HepG2 (cell line): ENCODE data around the gene TMEM198. TPM values are rescaled to one million over a fixed set of nuclear protein-coding genes. Genes with fewer than 3 reads are reported as not detected.

Experiments
- ATF7-NPFF ChIP-seq: sonication (generic); formaldehyde crosslinking; IDR thresholded peaks from 2 replicates; pipeline ENCODE4 v1.8.1; 2023; ENCODE audit warnings: mild to moderate bottlenecking, low read depth, missing genetic modification reagents, moderate library complexity
- MIXL1 ChIP-seq: IDR thresholded peaks from 2 replicates; pipeline ENCODE4 v1.6.1; 2016
- PRPF4 ChIP-seq: fragments of 200-400 bp; formaldehyde crosslinking; IDR thresholded peaks from 2 replicates; pipeline ENCODE4 v1.6.1; 2016; ENCODE audit warnings: low read length, low read depth; ENCODE audit not compliant: poor library complexity, severe bottlenecking
- SMAD1 ChIP-seq: sonication (generic); formaldehyde crosslinking; IDR thresholded peaks from 2 replicates; pipeline ENCODE4 v1.4.0; 2020; ENCODE audit warnings: missing genetic modification reagents, low read depth, mild to moderate bottlenecking, borderline replicate concordance
- SNAI1 ChIP-seq: sonication (generic); formaldehyde crosslinking; IDR thresholded peaks from 2 replicates; pipeline ENCODE4 v1.5.0; 2020; ENCODE audit warnings: mild to moderate bottlenecking, missing genetic modification reagents, borderline replicate concordance
- SP140L ChIP-seq: sonication (generic); formaldehyde crosslinking; IDR thresholded peaks from 2 replicates; pipeline ENCODE4 v1.4.0; 2020; ENCODE audit warnings: missing genetic modification reagents, borderline replicate concordance
- SSRP1 ChIP-seq: IDR thresholded peaks from 2 replicates; pipeline ENCODE4 v1.6.1; 2016; ENCODE audit warnings: control low read depth
- TBL1XR1 ChIP-seq: fragments of 150-350 bp; IDR thresholded peaks from 2 replicates; pipeline ENCODE4 v1.6.1; 2014; ENCODE audit warnings: borderline replicate concordance, low read length; ENCODE audit not compliant: partially characterized antibody
- TBX3 ChIP-seq: fragments of 450-650 bp; IDR thresholded peaks from 2 replicates; pipeline ENCODE4 v1.6.1; 2017; ENCODE audit warnings: antibody characterized with exemption, mild to moderate bottlenecking, inconsistent platforms, borderline replicate concordance
- ZNF225 ChIP-seq: sonication (generic); formaldehyde crosslinking; IDR thresholded peaks from 2 replicates; pipeline ENCODE4 v1.4.0; 2020; ENCODE audit warnings: mild to moderate bottlenecking, missing genetic modification reagents
- ZNF512 ChIP-seq: sonication (generic); formaldehyde crosslinking; IDR thresholded peaks from 2 replicates; pipeline ENCODE4 v1.4.0; 2020; ENCODE audit warnings: mild to moderate bottlenecking, missing genetic modification reagents
- ZNF574 ChIP-seq: sonication (generic); formaldehyde crosslinking; IDR thresholded peaks from 2 replicates; pipeline ENCODE4 v1.4.0; 2020; ENCODE audit warnings: missing genetic modification reagents
- ZNF615 ChIP-seq: sonication (generic); formaldehyde crosslinking; IDR thresholded peaks from 2 replicates; pipeline ENCODE4 v1.5.0; 2020; ENCODE audit warnings: mild to moderate bottlenecking, missing genetic modification reagents, borderline replicate concordance
- ZNF674 ChIP-seq: sonication (generic); formaldehyde crosslinking; IDR thresholded peaks from 2 replicates; pipeline ENCODE4 v1.5.0; 2020; ENCODE audit warnings: low read depth, mild to moderate bottlenecking, missing genetic modification reagents
- ZNF775 ChIP-seq: sonication (generic); formaldehyde crosslinking; IDR thresholded peaks from 2 replicates; pipeline ENCODE4 v1.4.0; 2020; ENCODE audit warnings: missing genetic modification reagents, mild to moderate bottlenecking, moderate library complexity, borderline replicate concordance
- ZNF788 ChIP-seq: sonication (generic); formaldehyde crosslinking; IDR thresholded peaks from 2 replicates; pipeline ENCODE4 v1.5.0; 2020; ENCODE audit warnings: mild to moderate bottlenecking, missing genetic modification reagents, borderline replicate concordance
- polyA plus RNA-seq, 8 experiments: library from polyadenylated mRNA; depleted of rRNA in 3 of 8; stranded (reverse) in 7 of 8; unstranded in 1 of 8; fragments of >200 nt; fragmentation: Illumina TruSeq in 4 of 8; extraction: Trizol in 4 of 8; gene quantifications; 2 replicates each; pipeline versions ENCODE4 v1.2.1 to v1.2.3, GENCODE V29; 2011 to 2016; ENCODE audit warnings: low read depth in 4 of 8, missing spikeins in 1 of 8, mixed read lengths in 1 of 8; ENCODE audit not compliant: insufficient read depth in 1 of 8
- total RNA-seq, 5 experiments: library from RNA; depleted of rRNA; stranded (reverse); fragments of >200 nt; fragmentation: Illumina TruSeq; extraction: Trizol; gene quantifications; 2 replicates each; pipeline ENCODE4 v1.2.3, GENCODE V29; 2016; ENCODE audit warnings: low read depth in 1 of 5
- TF ChIP-seq, protein P1 (sequence below): sonication (generic); formaldehyde crosslinking; IDR thresholded peaks from 2 replicates; pipeline ENCODE4 v1.5.1; 2020; ENCODE audit warnings: mild to moderate bottlenecking, missing genetic modification reagents, moderate library complexity
- TF ChIP-seq, protein P2 (sequence below): sonication (generic); formaldehyde crosslinking; IDR thresholded peaks from 2 replicates; pipeline ENCODE4 v1.4.0; 2020; ENCODE audit warnings: missing genetic modification reagents, mild to moderate bottlenecking, borderline replicate concordance

Gene TMEM198
- total and polyA plus RNA-seq, 2 of the 13 experiments (the other 11 are each of a cell fraction or from before 2014, with no cell fraction given), result 17.3 to 23.5 TPM

- TF ChIP-seq, protein P1, sequence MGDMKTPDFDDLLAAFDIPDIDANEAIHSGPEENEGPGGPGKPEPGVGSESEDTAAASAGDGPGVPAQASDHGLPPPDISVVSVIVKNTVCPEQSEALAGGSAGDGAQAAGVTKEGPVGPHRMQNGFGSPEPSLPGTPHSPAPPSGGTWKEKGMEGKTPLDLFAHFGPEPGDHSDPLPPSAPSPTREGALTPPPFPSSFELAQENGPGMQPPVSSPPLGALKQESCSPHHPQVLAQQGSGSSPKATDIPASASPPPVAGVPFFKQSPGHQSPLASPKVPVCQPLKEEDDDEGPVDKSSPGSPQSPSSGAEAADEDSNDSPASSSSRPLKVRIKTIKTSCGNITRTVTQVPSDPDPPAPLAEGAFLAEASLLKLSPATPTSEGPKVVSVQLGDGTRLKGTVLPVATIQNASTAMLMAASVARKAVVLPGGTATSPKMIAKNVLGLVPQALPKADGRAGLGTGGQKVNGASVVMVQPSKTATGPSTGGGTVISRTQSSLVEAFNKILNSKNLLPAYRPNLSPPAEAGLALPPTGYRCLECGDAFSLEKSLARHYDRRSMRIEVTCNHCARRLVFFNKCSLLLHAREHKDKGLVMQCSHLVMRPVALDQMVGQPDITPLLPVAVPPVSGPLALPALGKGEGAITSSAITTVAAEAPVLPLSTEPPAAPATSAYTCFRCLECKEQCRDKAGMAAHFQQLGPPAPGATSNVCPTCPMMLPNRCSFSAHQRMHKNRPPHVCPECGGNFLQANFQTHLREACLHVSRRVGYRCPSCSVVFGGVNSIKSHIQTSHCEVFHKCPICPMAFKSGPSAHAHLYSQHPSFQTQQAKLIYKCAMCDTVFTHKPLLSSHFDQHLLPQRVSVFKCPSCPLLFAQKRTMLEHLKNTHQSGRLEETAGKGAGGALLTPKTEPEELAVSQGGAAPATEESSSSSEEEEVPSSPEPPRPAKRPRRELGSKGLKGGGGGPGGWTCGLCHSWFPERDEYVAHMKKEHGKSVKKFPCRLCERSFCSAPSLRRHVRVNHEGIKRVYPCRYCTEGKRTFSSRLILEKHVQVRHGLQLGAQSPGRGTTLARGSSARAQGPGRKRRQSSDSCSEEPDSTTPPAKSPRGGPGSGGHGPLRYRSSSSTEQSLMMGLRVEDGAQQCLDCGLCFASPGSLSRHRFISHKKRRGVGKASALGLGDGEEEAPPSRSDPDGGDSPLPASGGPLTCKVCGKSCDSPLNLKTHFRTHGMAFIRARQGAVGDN (CRISPR knock-in tag), result peak; percentile 62
- peak; percentile 73; the same call in 1 of the 2 replicates for TF ChIP-seq SMAD1 (CRISPR knock-in tag)
- TF ChIP-seq ATF7-NPFF (CRISPR knock-in tag), result no peak
- no peak for TF ChIP-seq ZNF615 (CRISPR knock-in tag)
- TF ChIP-seq ZNF512 (CRISPR knock-in tag), result no peak; the same call in 1 of the 2 replicates
- no peak for TF ChIP-seq MIXL1
- TF ChIP-seq SSRP1 (CRISPR knock-in tag), result no peak
- TF ChIP-seq, protein P2, sequence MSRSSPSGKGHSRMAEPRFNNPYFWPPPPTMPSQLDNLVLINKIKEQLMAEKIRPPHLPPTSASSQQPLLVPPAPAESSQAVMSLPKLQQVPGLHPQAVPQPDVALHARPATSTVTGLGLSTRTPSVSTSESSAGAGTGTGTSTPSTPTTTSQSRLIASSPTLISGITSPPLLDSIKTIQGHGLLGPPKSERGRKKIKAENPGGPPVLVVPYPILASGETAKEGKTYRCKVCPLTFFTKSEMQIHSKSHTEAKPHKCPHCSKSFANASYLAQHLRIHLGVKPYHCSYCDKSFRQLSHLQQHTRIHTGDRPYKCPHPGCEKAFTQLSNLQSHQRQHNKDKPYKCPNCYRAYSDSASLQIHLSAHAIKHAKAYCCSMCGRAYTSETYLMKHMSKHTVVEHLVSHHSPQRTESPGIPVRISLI (CRISPR knock-in tag), result no peak
- no peak for TF ChIP-seq TBL1XR1
- TF ChIP-seq TBX3, result no peak
- peak; percentile 74; the same call in 1 of the 2 replicates for TF ChIP-seq ZNF574 (CRISPR knock-in tag)
- TF ChIP-seq ZNF674, result no peak
- no peak for TF ChIP-seq PRPF4
- TF ChIP-seq ZNF225 (CRISPR knock-in tag), result 0 out of 2 replicates have a peak, but pooled peaks have one; percentile 50
- TF ChIP-seq ZNF775, result no peak
- TF ChIP-seq ZNF788, result no peak
- no peak for TF ChIP-seq SP140L (CRISPR knock-in tag)
- no peak for TF ChIP-seq SNAI1 (CRISPR knock-in tag)
Observed at GRCh38 chr2:219530048-219530963, 13.5 kb upstream of the TMEM198 start (continued).
